HepG2 (cell line): ENCODE data around the gene NDUFAF3. TPM values are rescaled to one million over a fixed set of nuclear protein-coding genes. Genes with fewer than 3 reads are reported as not detected.

Experiments used
- ATAC-seq: fragments of 200-7000 bp; cut with Tn5 transposase; 3 replicates; pipeline ENCODE4 v1.9.1; 2020; ENCODE audit warnings: mild to moderate bottlenecking, moderate library complexity
- BruUV-seq: library from RNA; stranded (reverse); fragments of 400-500 nt; replicated peaks from 2 replicates; lab custom pipeline; 2021; lab: Mats Ljungman, UMichigan
- CTCF ChIA-PET: fragments of 300-600 bp; formaldehyde crosslinking; extraction: SDS; loops from one replicate; lab custom pipeline; 2021; ENCODE audit warnings: low total read pairs, inconsistent platforms, low intra/inter-chr PET ratio; lab: Yijun Ruan, JAX
- POLR2A ChIA-PET: fragments of 350-600 bp; sonication (Branson Sonifier 250); formaldehyde crosslinking; loops from one replicate; lab custom pipeline; 2020; ENCODE audit warnings: antibody characterized with exemption, inconsistent platforms; lab: Yijun Ruan, JAX
- DNase-seq: peaks from one replicate; pipeline ENCODE4 v3.0.0-alpha.2; 2015; ENCODE audit warnings: low spot score
- FAIRE-seq: peaks from 3 replicates; lab custom pipeline; 2011; peaks lifted over from hg19 to GRCh38; lab: Jason Lieb, UNC
- H2AFZ ChIP-seq: one replicate; pipeline ENCODE4 v1.6.1; 2011; ENCODE audit warnings: low read length, inconsistent platforms
- H3K27ac ChIP-seq: fragments of 300-600 bp; 3 replicates; pipeline ENCODE4 v1.8.0; 2011; ENCODE audit warnings: mixed run types, mild to moderate bottlenecking, mixed read lengths, low read length, inconsistent platforms; ENCODE audit not compliant: insufficient read depth; ENCODE audit errors: extremely low read length
- H3K27me3 ChIP-seq, 2 experiments: fragments of 200-600 bp in 1 of 2; 2 replicates in 1 of 2; 3 replicates in 1 of 2; pipeline versions ENCODE4 v1.6.0 to v1.8.0; 2011; ENCODE audit warnings: low read length in 2 of 2, mild to moderate bottlenecking in 2 of 2, moderate library complexity in 2 of 2, inconsistent platforms in 1 of 2; ENCODE audit not compliant: insufficient read depth in 2 of 2, control insufficient read depth in 1 of 2
- H3K36me3 ChIP-seq, 2 experiments: fragments of 200-600 bp in 1 of 2; replicated peaks in 1 of 2; 2 replicates in 1 of 2; 3 replicates in 1 of 2; pipeline versions ENCODE4 v1.5.1 to v1.8.0; 2011; ENCODE audit warnings: low read length in 2 of 2, inconsistent platforms in 1 of 2; ENCODE audit not compliant: insufficient read depth in 2 of 2, control insufficient read depth in 1 of 2
- H3K4me1 ChIP-seq: 2 replicates; pipeline ENCODE4 v1.5.1; 2012; ENCODE audit warnings: low read length, inconsistent platforms; ENCODE audit not compliant: insufficient read depth
- H3K4me2 ChIP-seq: 2 replicates; pipeline ENCODE4 v1.6.0; 2011; ENCODE audit warnings: low read depth, low read length, inconsistent platforms
- H3K4me3 ChIP-seq, 3 experiments: fragments of 200-600 bp in 1 of 3; sonication (generic), shearing (Covaris generic) in 1 of 3; replicated peaks in 1 of 3; 2 replicates each; pipeline ENCODE4 v1.5.1; 2011 to 2016; ENCODE audit warnings: low read length in 3 of 3, inconsistent platforms in 2 of 3, low read depth in 2 of 3, mild to moderate bottlenecking in 2 of 3, control low read depth in 1 of 3, mixed read lengths in 1 of 3; ENCODE audit not compliant: insufficient read depth in 1 of 3
- H3K79me2 ChIP-seq: one replicate; pipeline ENCODE4 v1.6.1; 2011; ENCODE audit warnings: low read length, inconsistent platforms; ENCODE audit not compliant: insufficient read depth
- H3K9ac ChIP-seq: 2 replicates; pipeline ENCODE4 v1.6.0; 2011; ENCODE audit warnings: mild to moderate bottlenecking, low read depth, low read length, inconsistent platforms; ENCODE audit not compliant: insufficient read depth
- H3K9me3 ChIP-seq: 2 replicates; pipeline ENCODE4 v1.5.1; 2012; ENCODE audit warnings: mild to moderate bottlenecking, low read length
- H4K20me1 ChIP-seq: 2 replicates; pipeline ENCODE4 v1.6.0; 2011; ENCODE audit warnings: inconsistent platforms, mild to moderate bottlenecking, low read length, moderate library complexity; ENCODE audit not compliant: insufficient read depth
- ESRRA ChIP-seq: sonication (generic); formaldehyde crosslinking; IDR thresholded peaks from 2 replicates; pipeline ENCODE4 v1.5.1; 2020; ENCODE audit warnings: mild to moderate bottlenecking, low read depth, missing genetic modification reagents
- HDAC2 ChIP-seq: sonication (generic); formaldehyde crosslinking; IDR thresholded peaks from 2 replicates; pipeline ENCODE4 v1.4.0; 2020; ENCODE audit warnings: missing genetic modification reagents
- MLXIP ChIP-seq: sonication (generic); formaldehyde crosslinking; IDR thresholded peaks from 2 replicates; pipeline ENCODE4 v1.9.0; 2021; ENCODE audit warnings: missing genetic modification reagents, borderline replicate concordance
- NFE2 ChIP-seq: sonication (generic); formaldehyde crosslinking; IDR thresholded peaks from 2 replicates; pipeline ENCODE4 v1.4.0; 2020; ENCODE audit warnings: missing genetic modification reagents
- NFYC ChIP-seq: IDR thresholded peaks from 2 replicates; pipeline ENCODE4 v1.6.1; 2016; ENCODE audit warnings: missing genetic modification reagents, missing compliant biosample characterization
- ONECUT2 ChIP-seq: sonication (generic); formaldehyde crosslinking; IDR thresholded peaks from 2 replicates; pipeline ENCODE4 v1.4.0; 2020; ENCODE audit warnings: missing genetic modification reagents
- TCF12 ChIP-seq, 2 experiments: fragments of 450-650 bp in 1 of 2; sonication (generic) in 1 of 2; formaldehyde crosslinking in 1 of 2; IDR thresholded peaks; 2 replicates each; pipeline versions ENCODE4 v1.6.1 to v1.8.0; 2017 to 2022; ENCODE audit warnings: antibody characterized with exemption in 1 of 2, mild to moderate bottlenecking in 1 of 2, missing genetic modification reagents in 1 of 2, moderate library complexity in 1 of 2
- ZBTB33 ChIP-seq: sonication (generic); formaldehyde crosslinking; IDR thresholded peaks from 2 replicates; pipeline ENCODE4 v1.4.0; 2020; ENCODE audit warnings: missing genetic modification reagents
- WGBS: methylation state at CpG from one replicate; pipeline ENCODE4 v1.1.6; 2017; ENCODE audit warnings: low lambda C conversion rate; 5-methylcytosine and 5-hydroxymethylcytosine counted together
- in situ Hi-C: cut with HindIII; loops from 2 replicates; pipeline ENCODE4 v1.10.0; 2017; ENCODE audit warnings: low pct_unique_long_range_greater_than_20kb; ENCODE audit not compliant: extremely low pct_ligation_motif_present
- intact Hi-C: fragments of 100-400 bp; cut with micrococcal nuclease; formaldehyde crosslinking; loops from one replicate; pipeline ENCODE4 v1.10.0; 2022; ENCODE audit not compliant: unreplicated experiment
- polyA plus RNA-seq, 8 experiments: library from polyadenylated mRNA; depleted of rRNA in 3 of 8; stranded (reverse) in 7 of 8; unstranded in 1 of 8; fragments of >200 nt; fragmentation: Illumina TruSeq in 4 of 8; extraction: Trizol in 4 of 8; gene quantifications; 2 replicates each; pipeline versions ENCODE4 v1.2.1 to v1.2.3, GENCODE V29; 2011 to 2016; ENCODE audit warnings: low read depth in 4 of 8, missing spikeins in 1 of 8, mixed read lengths in 1 of 8; ENCODE audit not compliant: insufficient read depth in 1 of 8
- total RNA-seq, 5 experiments: library from RNA; depleted of rRNA; stranded (reverse); fragments of >200 nt; fragmentation: Illumina TruSeq; extraction: Trizol; gene quantifications; 2 replicates each; pipeline ENCODE4 v1.2.3, GENCODE V29; 2016; ENCODE audit warnings: low read depth in 1 of 5
- TF ChIP-seq, protein P1 (sequence below): sonication (generic); formaldehyde crosslinking; IDR thresholded peaks from 2 replicates; pipeline ENCODE4 v1.4.0; 2020; ENCODE audit warnings: missing genetic modification reagents, borderline replicate concordance
- TF ChIP-seq, protein P2 (sequence below): sonication (generic); formaldehyde crosslinking; IDR thresholded peaks from 2 replicates; pipeline ENCODE4 v1.4.0; 2020; ENCODE audit warnings: mild to moderate bottlenecking, missing genetic modification reagents

Gene NDUFAF3
- total and polyA plus RNA-seq, 2 of the 13 experiments (the other 11 are each of a cell fraction or from before 2014, with no cell fraction given): 39.0 to 50.0 TPM

DNA sequence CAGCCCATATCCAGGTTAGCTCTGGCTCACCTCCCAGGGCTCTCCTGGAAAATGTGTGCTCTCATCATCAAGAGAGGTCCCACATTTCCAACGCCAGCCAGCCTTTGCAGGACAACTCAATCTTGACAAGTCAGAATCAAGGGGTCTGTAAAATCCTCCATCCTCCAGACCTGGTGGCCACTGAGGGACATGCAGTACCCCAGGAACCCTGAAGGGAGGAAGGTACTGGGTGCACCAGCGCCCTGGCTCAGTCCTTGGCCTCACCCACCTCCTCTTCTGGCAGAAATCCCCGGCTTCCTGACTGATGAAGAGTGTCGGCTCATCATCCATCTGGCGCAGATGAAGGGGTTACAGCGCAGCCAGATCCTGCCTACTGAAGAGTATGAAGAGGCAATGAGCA lies 20.8 kb upstream of the NDUFAF3 start:
- H4K20me1 ChIP-seq: no peaks in the 10 kb centered on the region
- no peaks in the 10 kb centered on the region for H3K9me3 ChIP-seq
- H3K27ac ChIP-seq: no peak overlapping the region
- no peaks in the 10 kb centered on the region for H3K36me3 ChIP-seq
- H3K4me2 ChIP-seq: no peak overlapping the region
- in situ Hi-C loops (no loop called here), intact Hi-C loops (no loop called here)
- no TSS peak for BruUV-seq
- WGBS: 89% methylated on average over 5 of the region's 6 CpGs
- FAIRE-seq (no peak), ATAC-seq (peak; percentile 19; the same call in 1 of the 3 replicates), DNase-seq (no peak)
- no peak overlapping the region for H3K4me3 ChIP-seq
- peaks cover 92% of the 10 kb centered on the region for H3K4me1 ChIP-seq
- ChIA-PET POLR2A (interaction anchor here (0.7 to 1.4 kb wide), 2 partner anchors 19 to 28 kb away, joined by 3 to 4 read pairs; partner anchors contain the start of gene IMPDH2), CTCF (no interaction called here)
- no peak overlapping the region for H2AFZ ChIP-seq
- H3K9ac ChIP-seq: no peak overlapping the region
- no peaks in the 10 kb centered on the region for H3K27me3 ChIP-seq
- no peaks in the 10 kb centered on the region for H3K79me2 ChIP-seq
- no peak for TF ChIP-seq NFYC (CRISPR knock-in tag)
- no peak for TF ChIP-seq ESRRA (CRISPR knock-in tag)
- TF ChIP-seq TCF12 (IDR thresholded peaks at IDR 0.05): no peak
- no peak for TF ChIP-seq TCF12 (CRISPR knock-in tag; IDR thresholded peaks at IDR 0.05)
- TF ChIP-seq, protein P1, sequence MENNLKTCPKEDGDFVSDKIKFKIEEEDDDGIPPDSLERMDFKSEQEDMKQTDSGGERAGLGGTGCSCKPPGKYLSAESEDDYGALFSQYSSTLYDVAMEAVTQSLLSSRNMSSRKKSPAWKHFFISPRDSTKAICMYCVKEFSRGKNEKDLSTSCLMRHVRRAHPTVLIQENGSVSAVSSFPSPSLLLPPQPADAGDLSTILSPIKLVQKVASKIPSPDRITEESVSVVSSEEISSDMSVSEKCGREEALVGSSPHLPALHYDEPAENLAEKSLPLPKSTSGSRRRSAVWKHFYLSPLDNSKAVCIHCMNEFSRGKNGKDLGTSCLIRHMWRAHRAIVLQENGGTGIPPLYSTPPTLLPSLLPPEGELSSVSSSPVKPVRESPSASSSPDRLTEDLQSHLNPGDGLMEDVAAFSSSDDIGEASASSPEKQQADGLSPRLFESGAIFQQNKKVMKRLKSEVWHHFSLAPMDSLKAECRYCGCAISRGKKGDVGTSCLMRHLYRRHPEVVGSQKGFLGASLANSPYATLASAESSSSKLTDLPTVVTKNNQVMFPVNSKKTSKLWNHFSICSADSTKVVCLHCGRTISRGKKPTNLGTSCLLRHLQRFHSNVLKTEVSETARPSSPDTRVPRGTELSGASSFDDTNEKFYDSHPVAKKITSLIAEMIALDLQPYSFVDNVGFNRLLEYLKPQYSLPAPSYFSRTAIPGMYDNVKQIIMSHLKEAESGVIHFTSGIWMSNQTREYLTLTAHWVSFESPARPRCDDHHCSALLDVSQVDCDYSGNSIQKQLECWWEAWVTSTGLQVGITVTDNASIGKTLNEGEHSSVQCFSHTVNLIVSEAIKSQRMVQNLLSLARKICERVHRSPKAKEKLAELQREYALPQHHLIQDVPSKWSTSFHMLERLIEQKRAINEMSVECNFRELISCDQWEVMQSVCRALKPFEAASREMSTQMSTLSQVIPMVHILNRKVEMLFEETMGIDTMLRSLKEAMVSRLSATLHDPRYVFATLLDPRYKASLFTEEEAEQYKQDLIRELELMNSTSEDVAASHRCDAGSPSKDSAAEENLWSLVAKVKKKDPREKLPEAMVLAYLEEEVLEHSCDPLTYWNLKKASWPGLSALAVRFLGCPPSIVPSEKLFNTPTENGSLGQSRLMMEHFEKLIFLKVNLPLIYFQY (CRISPR knock-in tag): no peak
- TF ChIP-seq NFE2 (CRISPR knock-in tag): no peak
- TF ChIP-seq HDAC2 (CRISPR knock-in tag): no peak
- TF ChIP-seq MLXIP (CRISPR knock-in tag): no peak
- TF ChIP-seq ONECUT2 (CRISPR knock-in tag): no peak
- TF ChIP-seq, protein P2, sequence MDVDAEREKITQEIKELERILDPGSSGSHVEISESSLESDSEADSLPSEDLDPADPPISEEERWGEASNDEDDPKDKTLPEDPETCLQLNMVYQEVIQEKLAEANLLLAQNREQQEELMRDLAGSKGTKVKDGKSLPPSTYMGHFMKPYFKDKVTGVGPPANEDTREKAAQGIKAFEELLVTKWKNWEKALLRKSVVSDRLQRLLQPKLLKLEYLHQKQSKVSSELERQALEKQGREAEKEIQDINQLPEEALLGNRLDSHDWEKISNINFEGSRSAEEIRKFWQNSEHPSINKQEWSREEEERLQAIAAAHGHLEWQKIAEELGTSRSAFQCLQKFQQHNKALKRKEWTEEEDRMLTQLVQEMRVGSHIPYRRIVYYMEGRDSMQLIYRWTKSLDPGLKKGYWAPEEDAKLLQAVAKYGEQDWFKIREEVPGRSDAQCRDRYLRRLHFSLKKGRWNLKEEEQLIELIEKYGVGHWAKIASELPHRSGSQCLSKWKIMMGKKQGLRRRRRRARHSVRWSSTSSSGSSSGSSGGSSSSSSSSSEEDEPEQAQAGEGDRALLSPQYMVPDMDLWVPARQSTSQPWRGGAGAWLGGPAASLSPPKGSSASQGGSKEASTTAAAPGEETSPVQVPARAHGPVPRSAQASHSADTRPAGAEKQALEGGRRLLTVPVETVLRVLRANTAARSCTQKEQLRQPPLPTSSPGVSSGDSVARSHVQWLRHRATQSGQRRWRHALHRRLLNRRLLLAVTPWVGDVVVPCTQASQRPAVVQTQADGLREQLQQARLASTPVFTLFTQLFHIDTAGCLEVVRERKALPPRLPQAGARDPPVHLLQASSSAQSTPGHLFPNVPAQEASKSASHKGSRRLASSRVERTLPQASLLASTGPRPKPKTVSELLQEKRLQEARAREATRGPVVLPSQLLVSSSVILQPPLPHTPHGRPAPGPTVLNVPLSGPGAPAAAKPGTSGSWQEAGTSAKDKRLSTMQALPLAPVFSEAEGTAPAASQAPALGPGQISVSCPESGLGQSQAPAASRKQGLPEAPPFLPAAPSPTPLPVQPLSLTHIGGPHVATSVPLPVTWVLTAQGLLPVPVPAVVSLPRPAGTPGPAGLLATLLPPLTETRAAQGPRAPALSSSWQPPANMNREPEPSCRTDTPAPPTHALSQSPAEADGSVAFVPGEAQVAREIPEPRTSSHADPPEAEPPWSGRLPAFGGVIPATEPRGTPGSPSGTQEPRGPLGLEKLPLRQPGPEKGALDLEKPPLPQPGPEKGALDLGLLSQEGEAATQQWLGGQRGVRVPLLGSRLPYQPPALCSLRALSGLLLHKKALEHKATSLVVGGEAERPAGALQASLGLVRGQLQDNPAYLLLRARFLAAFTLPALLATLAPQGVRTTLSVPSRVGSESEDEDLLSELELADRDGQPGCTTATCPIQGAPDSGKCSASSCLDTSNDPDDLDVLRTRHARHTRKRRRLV (CRISPR knock-in tag): no peak
- no peak for TF ChIP-seq ZBTB33 (CRISPR knock-in tag)
